GM18867 (cell line): Measurements from ENCODE around the gene IRGQ.
A peak's percentile ranks its signal among the peaks of the same experiment; 100 is the strongest.
"Not testable (repeated sequence)": the region's sequence is repeated elsewhere in the genome, so short reads cannot be mapped to it uniquely, and the experiment has no call there.

ENCODE experiments used
- ATAC-seq: cut with Tn5 transposase; IDR thresholded peaks from one replicate; pipeline ENCODE4 v1.9.1; 2021; ENCODE audit warnings: mild to moderate bottlenecking, moderate library complexity; ENCODE audit not compliant: unreplicated experiment

IRGQ gene, protein sequence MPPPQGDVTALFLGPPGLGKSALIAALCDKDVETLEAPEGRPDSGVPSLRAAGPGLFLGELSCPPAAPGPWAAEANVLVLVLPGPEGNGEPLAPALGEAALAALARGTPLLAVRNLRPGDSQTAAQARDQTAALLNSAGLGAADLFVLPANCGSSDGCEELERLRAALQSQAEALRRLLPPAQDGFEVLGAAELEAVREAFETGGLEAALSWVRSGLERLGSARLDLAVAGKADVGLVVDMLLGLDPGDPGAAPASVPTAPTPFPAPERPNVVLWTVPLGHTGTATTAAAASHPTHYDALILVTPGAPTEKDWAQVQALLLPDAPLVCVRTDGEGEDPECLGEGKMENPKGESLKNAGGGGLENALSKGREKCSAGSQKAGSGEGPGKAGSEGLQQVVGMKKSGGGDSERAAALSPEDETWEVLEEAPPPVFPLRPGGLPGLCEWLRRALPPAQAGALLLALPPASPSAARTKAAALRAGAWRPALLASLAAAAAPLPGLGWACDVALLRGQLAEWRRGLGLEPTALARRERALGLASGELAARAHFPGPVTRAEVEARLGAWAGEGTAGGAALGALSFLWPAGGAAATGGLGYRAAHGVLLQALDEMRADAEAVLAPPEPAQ

DNA sequence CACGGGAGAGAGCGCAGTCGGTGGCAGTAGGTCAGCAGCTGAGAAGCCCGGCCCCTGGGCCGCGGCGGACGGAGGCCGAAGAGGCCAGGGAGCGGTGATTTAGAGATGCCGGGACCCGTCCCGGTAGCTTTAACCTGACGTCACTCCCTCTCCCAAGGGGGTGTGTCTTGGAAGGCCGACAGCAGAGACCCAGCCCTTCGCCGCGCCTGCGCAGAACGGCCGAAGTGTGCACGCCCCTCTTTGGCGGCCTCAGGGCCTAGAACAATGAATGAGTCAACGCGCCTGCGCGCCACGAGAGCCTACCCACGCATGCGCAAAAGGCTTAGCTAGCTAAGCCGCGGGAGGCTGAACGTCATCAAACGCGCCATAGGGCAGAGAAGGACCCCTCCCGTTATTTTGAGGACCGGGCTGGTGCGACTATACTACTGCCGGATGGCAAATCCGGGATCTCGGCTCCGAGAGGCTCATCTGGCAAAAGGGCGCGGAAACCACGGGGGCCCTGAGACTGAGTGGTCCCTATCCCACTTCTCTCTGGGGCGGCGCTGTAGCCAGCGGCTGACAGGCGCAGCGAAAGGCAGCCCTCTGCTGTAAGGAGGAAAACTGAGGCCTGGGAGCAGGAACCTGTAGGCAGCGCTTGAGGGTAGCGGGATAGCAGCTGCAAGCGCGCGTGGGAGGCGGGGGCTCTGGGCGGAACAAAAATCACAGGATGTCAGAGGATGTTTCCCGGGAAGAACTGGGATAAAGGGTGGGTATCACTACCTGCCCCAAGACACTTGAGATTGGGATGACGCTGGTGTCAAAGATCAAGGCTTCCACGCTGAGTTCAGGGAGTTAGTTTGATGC lies at the start of gene IRGQ, which contains the start of gene ZNF576:
TSS of gene IRGQ (minus strand) at position 136 of the 843 bp plus-strand sequence. CDS start 796 bp downstream, outside the sequence.
TSS of gene ZNF576 (plus strand) at position 597 of the 843 bp plus-strand sequence. CDS start 514 bp downstream, outside the sequence.
- ATAC-seq, result peak; percentile 85

DNA sequence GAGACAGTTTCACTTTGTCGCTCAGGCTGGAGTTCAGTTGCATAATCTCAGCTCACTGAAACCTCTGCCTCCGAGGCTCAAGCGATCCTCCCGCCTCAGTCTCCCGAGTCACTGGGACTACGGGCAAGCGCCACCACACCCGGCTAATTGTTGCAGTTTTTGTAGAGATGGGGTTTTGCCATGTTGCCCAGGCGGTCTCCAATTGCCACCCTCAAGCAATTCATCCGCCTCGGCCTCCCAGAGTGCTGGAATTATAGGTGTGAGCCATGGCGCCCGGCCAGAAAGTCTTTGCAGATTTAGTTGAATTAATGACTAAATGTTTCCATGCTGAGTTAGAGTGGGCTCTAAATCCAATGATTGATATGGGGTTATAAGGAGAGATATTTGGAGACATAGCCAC lies 48.2 kb upstream of the IRGQ start:
- no peak for ATAC-seq

DNA sequence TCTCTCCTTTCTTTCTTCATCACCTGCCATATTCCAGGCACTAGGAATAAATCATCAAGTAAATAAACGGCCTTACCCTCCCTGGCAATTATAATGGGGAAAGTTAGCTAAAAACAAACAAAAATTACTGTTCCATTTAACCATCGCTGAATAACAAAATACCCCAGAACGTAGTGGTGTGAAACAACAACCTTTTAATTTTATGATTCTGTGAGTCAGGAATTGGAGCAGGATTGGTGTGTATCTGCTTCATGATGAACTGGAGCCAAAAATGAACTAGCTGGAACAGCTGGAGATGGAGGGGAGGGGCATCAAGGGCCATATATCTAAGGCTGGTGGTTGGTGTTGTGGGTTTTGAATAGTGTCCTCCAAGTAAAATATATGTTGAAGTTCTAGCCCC lies 47.4 kb upstream of the IRGQ start:
- ATAC-seq, result no peak

DNA sequence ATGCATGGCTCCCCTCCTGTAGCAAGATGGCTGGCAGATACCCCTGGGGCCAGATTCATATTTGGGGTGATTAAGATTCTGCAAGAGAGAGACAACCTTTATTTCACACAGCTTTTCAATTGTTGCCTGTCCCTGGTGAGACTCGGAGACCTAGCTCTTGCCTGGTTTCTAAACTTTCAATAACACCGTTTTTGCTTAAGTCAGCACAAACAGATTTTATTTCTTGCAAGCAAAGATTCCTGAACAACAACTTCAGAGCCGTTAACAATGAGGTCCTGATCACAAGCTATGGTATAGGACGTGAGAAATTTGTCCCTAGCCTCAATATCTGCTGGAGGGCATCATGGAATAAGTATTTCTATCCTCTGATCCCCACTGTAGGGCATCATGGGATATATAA lies 46.6 kb upstream of the IRGQ start:
- ATAC-seq, result no peak

- ATAC-seq, result no peak
These were observed 45.4 kb upstream of the IRGQ start for GRCh38 chr19:43641333-43641732.

DNA sequence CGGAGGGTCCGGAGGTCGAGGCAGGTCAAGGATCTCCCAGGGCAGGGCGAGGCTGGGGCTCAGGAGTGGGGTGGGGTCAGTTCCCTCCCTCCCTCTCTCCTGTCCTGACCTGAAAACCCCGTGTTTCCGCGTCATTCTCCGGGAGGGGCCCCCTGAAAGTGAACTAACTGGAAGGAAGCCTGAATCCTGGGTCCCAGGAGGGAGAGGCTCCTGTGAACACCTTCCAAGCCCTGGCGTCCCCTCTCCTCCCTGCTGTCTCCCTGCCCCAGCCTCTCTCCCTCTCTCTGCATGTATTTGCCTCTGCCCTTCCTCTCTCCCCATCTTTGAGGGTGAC lies 44.5 kb upstream of the IRGQ start:
- ATAC-seq, result no peak

- no peak for ATAC-seq
These were observed 43.8 kb upstream of the IRGQ start, which contains the start of gene CADM4 for GRCh38 chr19:43639519-43640423. CADM4 (minus strand) TSS chr19:43639850; CDS start chr19:43639790, 60 bp downstream.

DNA sequence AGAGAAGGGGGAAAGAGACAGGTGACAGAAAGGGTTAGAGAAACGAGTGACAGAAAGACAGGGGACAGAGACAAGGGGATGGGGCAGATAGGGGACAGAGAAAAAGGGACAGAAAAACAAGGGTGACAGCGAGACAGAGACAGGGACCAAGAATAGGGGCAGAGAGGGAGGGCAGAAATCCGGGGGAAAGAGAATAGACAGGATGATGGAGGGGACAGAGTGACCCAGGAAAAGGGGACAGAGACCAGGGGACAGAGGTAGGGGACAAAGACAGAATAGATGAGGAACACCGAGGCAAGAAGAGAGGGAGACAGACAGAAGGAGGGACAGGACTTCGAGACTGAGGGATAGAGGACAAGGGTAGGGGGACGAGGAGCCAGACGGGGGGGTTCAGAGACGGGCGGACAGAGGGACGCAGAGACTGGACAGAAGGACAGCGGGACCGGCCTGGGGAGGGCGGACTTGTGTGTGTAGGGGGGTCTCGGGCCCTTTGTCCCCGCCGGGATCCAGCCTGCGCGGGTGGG lies 43.1 kb upstream of the IRGQ start:
- ATAC-seq, result no peak

GRCh38 chr19:43638214-43638994 lies 42.5 kb upstream of the IRGQ start:
- no peak for ATAC-seq

DNA sequence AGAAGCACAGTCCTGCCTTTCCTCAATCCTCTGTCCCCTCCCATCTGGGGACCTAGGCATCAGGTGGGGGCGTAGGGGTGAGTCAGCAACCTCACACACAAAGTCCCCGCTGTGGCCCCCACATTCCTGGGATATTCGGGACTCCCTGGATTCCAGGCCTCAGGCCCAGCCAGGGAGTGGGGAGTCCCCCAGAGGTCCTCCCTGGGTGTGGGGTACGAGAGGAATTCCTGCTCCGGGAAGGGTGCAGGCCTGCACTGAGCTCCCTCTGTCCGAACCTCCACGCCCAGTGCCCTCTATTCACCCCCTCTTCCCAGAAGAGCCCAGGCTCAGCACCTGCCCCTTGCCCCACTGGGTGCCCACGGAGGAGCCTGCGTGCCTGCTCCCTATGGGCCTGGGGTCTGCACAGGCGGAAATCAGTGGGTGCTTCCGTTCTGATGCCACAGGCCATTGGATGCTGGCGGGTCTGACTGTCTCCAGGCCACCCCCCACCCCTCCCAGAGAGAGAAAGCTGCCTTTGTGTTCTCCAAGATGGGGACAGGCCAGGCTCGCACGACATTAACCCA lies 40.3 kb upstream of the IRGQ start:
- ATAC-seq, result no peak

DNA sequence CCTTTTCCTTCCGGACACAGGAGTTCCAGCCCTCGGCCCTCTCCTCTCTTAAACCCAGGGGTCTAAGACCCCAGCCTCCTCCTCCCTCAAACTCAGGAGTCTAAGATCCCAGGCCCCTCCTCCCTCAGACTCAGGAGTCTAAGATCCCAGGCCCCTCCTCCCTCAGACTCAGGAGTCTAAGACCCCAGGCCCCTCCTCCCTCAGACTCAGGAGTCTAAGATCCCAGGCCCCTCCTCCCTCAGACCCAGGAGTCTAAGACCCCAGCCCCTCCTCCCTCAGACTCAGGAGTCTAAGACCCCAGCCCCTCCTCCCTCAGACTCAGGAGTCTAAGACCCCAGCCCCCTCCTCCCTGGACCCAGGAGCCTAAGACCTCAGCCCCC lies 39.6 kb upstream of the IRGQ start:
- ATAC-seq, result not testable (repeated sequence)

GRCh38 chr19:43634872-43635560 lies 39.1 kb upstream of the IRGQ start:
- ATAC-seq, result no peak

GRCh38 chr19:43634506-43634871 lies 38.6 kb upstream of the IRGQ start:
- ATAC-seq, result no peak

- ATAC-seq, result no peak
These were observed 38.1 kb upstream of the IRGQ start for GRCh38 chr19:43634068-43634467.

DNA sequence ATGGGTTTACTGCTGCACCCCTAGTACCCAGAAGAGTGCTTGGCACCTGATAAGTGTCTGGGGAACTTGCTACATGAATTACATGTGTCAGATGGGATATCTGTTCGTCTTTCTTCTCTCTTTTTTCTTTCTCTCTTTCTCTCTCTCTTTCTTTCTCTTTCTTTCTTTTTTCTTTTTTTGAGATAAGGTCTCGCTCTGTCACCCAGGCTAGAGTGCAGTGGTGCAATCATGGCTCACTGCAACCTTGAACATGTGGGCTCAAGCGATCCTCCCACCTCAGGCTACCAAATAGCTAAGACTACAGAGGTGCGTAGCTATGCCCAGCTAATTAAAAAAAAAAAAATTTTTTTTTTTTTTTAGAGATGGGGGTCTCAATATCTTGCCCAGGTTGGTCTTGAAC lies 37.6 kb upstream of the IRGQ start:
- ATAC-seq, result no peak

DNA sequence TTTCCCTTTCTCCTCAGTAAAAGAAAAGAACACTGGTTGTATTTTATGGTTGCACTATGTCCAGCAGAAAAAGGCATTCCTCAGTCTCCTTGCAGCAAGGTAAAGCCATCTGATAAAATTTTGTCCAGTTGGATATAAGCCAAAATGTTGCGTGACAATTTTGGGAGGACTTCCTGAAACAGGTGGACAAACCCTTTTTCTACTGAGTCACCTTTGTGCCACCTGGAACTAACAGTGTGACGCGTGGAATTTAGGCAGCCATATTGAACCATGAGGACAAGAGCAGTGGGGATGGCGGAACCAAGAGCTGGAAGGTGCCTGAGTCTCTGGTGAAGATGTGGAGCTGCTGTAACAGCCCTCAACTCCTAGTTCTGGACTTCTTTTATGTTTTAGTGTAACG lies 35.6 kb upstream of the IRGQ start:
- ATAC-seq, result no peak

- ATAC-seq, result no peak
These were observed 32.9 kb upstream of the IRGQ start for GRCh38 chr19:43628646-43629326.

GRCh38 chr19:43626838-43627237 lies 30.9 kb upstream of the IRGQ start:
- no peak for ATAC-seq
